Measurements from ENCODE around the gene CRIP2.

Gene CRIP2

DNA sequence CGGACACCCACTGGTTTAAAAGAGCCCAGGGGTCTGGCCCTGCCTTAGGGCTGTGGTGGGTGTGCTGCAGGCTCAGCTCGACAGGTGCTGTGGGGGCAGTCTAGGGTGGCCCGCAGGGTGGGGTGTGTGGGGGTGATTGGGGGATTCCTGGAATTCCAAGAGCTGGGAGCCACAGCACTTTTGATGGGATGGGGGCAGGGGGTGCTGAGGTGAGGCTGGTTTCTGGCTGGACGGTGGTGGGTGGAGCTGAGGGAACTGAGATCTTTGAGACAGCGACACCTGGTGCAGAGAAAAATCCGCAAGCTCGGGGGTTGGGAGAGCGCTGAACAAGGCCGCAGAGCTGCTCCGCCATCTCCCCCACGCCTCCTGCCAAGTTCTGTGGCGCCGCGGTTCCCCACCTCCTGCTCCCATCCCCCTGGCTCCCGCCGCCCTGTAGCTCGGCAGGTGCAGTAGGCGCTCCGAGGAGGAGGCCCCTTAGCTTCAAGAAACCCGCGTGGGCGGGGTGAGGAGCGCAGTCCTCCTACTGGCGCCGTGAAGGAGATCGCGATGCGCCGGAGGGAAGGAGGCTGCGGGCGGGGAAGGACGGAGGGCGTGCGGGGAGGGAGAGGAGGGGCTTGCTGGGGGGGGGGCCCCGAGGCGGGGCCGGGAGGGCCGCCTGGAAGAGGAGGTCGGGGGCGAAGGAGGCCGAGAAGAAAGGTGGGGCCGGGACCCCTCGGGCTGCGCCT, 15.1 kb downstream of the CRIP2 start:
- peak; percentile 78 for DNase-seq

GRCh38 chr14:105490267-105490571, 15.6 kb downstream of the CRIP2 start:
- DNase-seq, result no peak

DNA sequence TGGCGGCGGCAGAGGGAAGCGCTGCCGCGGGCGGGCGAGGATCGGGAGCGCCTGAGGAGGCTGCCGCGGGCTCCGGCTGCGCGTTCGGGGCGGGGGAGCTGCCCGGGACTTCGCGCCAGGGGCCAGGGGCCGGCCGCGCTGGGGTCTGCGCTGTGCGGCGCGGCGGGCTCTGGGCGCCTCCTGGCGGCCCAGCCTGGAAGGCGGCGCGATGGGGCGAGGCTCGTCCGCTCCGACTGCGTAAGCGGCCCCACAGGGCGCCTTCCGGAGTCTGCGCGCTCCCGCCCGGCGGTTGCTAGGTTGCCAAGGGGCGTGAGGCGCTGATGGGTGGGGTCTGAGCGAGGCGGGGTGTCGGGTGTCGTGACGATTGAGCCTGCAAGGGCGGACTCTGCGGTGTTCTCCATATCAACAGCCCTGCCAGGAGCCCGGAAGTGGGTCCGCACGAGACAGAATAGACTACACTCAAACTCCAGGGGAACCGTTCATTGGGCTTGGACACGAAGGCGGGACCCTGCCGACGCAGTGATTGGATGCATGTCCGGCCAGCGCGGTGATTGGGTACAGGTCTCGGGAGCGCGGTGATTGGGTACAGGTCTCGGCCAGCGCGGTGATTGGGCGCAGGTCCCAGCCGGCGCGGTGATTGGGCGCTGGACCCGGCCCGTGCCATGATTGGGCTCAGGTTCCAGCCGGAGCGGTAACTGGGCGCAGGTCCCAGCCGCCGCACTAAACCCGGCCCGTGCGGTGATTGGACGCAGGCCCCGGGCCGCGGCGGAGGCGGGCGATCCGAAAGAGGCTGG, 16.1 kb downstream of the CRIP2 start, which contains the start of gene TEDC1:
Gene TEDC1, plus strand, starts transcription at position 675 of the 794 bp plus-strand sequence. CDS start 130 bp downstream, outside the sequence.
- peak; percentile 100 for DNase-seq

- DNase-seq, result peak; percentile 26
These were observed 16.8 kb downstream of the CRIP2 start for GRCh38 chr14:105491366-105491973.

GRCh38 chr14:105492031-105492970, 17.7 kb downstream of the CRIP2 start:
- DNase-seq, result no peak

GRCh38 chr14:105492971-105493871, 18.6 kb downstream of the CRIP2 start:
- no peak for DNase-seq

GRCh38 chr14:105493921-105494605, 19.4 kb downstream of the CRIP2 start:
- no peak for DNase-seq

- DNase-seq, result no peak
These were observed 19.9 kb downstream of the CRIP2 start for GRCh38 chr14:105494606-105494929.

- no peak for DNase-seq
These were observed 20.7 kb downstream of the CRIP2 start for GRCh38 chr14:105495101-105495989.

- no peak for DNase-seq
These were observed 21.6 kb downstream of the CRIP2 start for GRCh38 chr14:105495990-105496830.

- no peak for DNase-seq
These were observed 22.4 kb downstream of the CRIP2 start for GRCh38 chr14:105496831-105497591.

DNA sequence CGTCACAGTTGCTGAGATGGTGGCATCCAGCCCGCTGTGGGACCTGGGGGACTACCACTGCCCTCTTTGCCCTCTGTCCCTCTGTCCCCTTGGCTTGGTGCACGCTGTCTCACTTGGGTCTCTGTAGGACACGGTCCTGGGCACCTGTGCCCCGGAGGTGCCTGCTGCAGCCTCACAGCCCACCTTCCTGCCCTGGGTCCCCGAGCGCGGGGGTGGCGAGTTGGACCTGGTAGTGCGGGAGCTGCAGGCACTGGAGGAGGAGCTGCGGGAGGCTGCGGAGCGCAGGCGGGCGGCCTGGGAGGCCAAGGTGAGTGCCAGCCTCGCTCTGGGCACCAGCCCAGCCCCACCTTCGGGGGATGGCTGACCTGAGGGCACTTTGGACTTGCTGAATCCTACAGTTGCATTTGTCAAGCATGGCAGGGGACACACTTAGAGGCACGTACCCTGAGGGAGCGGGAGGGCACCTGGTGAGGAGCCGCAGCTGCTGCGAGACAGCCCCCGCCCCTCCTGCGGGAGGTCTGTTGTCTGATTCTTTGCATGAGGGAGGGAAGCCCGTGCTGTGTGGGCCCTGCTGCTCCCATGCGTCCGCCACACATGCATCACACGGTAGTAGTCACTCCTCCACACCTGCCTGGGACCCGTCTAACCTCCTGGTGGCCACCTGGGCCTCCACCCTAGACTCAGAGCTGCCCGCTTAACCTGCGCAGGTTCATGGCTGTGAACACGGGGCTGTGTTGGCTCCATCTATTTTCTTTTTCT, 23.2 kb downstream of the CRIP2 start:
- no peak for DNase-seq

DNA sequence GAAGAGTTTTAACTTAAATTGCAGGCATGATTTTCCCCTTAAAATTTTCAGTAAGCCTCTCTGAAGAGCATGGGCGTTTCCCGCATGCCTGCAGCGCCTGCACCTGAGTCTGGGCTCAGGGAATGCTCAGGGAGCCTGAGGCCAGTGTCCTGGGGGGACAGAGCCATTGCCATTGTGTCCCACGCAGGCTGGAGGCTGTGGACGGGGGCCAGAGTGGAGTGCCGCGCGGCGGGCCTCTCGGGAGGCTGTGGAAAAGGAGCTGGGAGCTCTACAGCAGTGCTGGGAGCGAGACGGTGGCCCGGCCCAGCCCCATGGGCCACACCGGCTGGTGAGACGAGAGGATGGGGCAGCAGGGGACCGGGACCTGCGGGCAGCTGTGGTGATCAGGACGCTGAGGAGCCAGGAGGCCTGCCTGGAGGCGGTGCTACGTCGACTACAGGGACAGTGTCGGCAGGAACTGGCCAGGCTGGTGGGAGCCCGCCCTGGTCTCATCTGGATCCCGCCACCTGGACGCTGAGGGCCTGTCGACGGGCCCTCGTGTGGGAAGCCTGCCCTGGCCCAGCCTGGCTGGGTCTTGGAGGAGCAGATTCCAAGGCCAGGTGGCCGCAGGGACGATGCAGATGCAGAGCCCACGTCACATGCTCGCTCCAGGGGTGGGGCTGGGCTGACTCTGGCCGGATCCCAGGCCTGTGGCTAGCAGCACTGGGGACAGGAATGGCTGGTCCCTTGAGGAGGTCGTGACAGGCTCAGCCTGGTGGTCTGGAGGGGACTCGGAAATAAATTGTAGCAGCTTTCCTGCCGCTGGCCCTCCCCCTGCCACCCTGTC, 24.0 kb downstream of the CRIP2 start:
- no peak for DNase-seq

DNA sequence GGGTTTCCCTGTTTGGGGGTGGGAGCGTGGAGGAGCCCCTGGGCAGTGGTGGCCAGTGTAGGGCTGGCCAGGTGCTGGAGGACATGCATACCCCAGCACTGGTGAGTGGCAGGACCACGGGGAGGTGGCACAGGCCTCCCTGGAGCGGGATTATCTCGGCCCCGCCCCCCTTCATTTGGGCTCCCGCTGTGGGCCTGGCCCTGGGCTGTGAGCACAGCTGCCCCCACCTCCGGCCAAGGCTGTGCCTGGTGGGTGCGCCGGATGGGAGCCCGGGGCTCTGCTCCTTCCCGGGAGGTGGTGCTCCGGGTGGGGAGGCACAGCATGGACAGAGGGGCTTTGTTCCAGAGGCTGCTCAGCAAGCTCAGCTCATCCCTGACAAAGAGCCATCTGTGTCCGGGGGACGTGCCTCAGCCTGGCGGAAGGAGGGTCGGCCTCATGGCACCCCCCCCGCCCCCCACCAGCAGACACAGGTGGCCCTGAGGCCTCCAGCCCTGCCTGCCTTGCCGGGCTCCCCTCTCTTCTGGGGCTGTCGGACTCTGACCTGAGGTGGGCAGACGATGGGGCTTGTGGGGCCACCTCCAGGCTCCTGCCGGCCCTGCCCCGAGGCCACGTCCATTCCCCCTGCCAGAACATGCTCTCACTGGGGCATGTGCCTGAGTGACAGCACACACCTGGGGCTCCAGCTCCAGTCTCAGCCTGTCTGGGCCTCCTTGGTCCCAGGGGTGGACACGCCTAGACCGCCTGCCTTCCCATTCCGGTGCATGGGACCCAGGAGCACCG, 24.8 kb downstream of the CRIP2 start:
- no peak for DNase-seq

- no peak for DNase-seq
These were observed 25.6 kb downstream of the CRIP2 start for GRCh38 chr14:105500036-105500725.

Data from fibroblast of skin of abdomen (primary cell).